GM19372 (cell line): ENCODE results near the gene INPPL1.

Experiments used
- ATAC-seq: cut with Tn5 transposase; IDR thresholded peaks from one replicate; pipeline ENCODE4 v1.9.1; 2021; ENCODE audit warnings: mild to moderate bottlenecking, low read depth, moderate library complexity; ENCODE audit not compliant: unreplicated experiment

The INPPL1 gene

GRCh38 chr11:72209101-72209500, 15.5 kb upstream of the INPPL1 start:
- ATAC-seq: no peak

DNA sequence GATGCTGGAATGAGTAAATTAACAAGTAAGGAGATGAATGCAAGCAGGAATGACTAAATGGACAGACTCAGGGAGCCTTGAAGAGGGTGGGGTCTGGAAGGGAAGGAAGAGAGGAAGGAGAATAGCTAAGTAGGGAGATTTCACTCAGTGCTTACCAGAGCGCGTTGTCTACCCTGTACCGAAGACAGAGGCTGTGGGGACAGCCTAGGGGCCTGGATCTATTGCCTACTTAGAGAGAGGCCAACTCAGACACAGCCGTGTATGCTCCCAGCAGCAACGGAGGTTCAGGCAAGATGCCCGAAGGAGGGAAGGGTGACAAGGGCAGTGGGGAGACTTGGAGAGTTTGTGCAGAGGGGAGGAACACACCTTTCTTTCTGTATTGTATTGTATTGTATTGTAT, 7.9 kb upstream of the INPPL1 start, which contains the start of gene FOLR2:
Gene FOLR2, plus strand, starts transcription at position 157 of the 400 bp plus-strand sequence. CDS start 1,791 bp downstream, outside the sequence.
- ATAC-seq: no peak

DNA sequence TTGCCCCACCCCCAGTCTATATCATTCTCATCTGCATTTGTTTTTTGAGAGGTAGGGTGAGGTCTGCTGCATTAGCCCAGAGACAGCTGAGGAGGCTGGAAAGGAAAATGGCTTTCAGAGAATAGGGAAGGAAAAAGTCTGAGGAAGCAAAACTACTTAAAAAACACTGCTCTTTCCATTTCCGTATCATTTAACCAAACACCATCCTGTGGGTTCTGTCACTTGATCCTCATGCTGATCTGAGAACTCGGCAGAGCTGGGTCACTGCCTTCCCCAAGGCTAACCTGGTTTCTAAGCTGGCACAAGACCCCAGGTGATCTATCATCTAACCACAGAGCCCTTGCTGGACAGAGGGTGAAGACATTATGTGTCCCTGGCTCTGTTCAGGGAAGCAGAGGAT, 6.7 kb upstream of the INPPL1 start:
- no peak for ATAC-seq

- ATAC-seq: no peak
These were observed 6.3 kb upstream of the INPPL1 start for GRCh38 chr11:72218251-72218745.

DNA sequence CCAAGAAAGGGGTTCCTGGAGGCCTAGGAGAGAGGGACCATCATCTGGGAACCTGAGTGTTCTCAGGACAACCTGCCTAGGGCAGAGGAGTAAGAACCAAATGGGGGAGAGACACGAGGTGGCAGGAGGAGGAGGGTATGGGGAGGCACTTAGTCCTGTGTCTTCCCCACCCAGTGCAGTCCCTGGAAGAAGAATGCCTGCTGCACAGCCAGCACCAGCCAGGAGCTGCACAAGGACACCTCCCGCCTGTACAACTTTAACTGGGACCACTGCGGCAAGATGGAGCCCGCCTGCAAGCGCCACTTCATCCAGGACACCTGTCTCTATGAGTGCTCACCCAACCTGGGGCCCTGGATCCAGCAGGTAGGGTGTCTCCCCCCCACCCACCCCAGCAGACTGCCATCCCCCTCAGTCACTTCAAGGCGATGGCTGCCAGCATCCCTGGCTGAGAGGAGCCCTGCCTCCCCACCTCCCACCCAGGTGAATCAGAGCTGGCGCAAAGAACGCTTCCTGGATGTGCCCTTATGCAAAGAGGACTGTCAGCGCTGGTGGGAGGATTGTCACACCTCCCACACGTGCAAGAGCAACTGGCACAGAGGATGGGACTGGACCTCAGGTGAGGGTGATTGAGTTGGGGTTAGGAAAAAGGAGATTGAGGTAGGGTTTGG, 3.7 kb upstream of the INPPL1 start:
- ATAC-seq: no peak

DNA sequence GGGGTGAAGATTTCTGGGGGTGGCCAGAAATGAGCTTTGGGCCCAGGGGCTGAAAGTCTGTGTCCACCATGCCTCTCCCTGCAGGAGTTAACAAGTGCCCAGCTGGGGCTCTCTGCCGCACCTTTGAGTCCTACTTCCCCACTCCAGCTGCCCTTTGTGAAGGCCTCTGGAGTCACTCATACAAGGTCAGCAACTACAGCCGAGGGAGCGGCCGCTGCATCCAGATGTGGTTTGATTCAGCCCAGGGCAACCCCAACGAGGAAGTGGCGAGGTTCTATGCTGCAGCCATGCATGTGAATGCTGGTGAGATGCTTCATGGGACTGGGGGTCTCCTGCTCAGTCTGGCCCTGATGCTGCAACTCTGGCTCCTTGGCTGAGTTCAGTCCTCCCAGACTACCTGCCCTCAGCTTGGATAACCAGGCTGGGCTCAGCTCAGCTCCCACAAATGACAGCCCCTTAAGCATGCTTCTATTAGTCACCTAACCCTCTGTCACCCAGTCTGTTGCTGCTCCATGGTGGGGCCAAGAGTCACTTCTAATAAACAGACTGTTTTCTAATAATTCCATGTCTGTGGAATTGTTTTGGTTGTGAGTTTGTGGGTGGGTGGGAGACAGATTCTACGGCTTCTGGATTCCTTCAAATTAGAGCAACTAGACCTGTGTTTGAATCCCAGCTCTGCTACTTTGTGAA, 3.0 kb upstream of the INPPL1 start:
- no peak for ATAC-seq

DNA sequence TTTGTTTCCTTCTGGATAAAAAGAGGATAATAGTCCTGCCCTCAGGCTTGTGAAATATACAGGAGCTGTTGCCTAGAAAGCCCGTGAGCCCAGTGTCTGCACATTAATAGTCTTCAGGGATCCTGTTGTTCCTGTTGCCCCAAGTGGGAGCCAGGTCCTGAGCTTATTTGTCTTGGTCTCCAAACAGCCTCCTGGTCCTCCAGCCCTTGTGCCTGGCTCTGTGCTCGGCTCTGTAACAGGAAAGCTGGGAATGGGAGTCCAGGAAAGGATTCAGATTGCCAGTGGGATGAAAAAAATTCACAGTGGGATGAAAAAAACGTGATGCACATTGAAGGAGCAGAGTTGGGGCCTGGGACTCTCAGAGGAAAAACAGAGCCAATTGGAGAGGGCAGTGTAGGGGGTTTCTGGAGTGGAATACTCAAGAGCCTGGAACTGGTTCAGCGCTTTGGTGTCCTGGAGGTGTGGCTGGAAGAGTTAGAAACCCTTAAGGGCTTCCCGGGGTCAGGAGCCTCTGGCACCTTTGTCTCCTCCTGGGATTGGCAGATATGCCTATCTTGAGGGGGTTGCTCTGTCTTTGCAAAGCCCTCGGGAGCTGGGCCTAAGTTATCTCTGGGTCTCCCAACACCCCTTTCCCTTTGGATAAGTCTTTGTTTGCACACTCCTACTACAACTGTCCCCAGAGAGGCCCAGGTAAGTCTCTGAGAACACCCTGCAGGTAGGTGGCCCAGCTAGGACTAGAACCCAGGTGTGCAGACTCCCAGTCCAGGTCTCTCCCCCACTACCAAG, 2.3 kb upstream of the INPPL1 start:
- no peak for ATAC-seq

DNA sequence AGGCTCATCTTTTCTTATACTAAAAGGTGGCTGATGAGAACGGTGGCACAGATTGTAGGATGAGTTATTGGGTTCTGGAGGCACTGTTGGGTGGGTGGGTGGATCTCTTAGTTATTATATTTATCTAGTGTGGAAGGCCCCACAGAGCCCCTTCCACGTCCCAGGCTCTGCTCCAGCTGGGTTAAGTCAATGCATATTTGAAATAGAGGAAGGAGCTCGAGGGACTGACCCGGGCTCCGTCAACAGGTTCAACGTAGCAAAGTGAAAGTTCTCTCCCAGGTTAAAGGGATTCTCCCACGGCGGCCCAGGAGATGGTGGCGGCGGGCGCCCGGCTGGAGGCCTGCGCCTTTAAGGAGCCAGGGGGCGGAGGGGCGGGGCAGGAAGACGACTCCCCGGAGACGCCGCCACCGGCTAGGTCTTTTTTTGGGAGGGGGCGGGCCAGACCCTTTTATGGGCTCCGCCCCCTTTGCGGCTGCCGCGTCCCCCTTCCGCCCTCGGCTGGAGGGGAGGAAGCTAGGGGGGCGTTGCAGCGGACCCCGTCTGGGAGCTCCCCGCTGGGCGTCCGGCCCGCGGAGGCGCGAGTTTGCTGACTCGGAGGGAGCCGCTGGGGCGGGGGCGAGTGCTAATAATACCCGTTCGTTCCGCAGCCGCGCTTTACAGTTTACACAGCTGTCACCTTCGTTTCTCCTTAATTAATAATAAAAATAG, 1.5 kb upstream of the INPPL1 start:
- ATAC-seq: peak; percentile 63

DNA sequence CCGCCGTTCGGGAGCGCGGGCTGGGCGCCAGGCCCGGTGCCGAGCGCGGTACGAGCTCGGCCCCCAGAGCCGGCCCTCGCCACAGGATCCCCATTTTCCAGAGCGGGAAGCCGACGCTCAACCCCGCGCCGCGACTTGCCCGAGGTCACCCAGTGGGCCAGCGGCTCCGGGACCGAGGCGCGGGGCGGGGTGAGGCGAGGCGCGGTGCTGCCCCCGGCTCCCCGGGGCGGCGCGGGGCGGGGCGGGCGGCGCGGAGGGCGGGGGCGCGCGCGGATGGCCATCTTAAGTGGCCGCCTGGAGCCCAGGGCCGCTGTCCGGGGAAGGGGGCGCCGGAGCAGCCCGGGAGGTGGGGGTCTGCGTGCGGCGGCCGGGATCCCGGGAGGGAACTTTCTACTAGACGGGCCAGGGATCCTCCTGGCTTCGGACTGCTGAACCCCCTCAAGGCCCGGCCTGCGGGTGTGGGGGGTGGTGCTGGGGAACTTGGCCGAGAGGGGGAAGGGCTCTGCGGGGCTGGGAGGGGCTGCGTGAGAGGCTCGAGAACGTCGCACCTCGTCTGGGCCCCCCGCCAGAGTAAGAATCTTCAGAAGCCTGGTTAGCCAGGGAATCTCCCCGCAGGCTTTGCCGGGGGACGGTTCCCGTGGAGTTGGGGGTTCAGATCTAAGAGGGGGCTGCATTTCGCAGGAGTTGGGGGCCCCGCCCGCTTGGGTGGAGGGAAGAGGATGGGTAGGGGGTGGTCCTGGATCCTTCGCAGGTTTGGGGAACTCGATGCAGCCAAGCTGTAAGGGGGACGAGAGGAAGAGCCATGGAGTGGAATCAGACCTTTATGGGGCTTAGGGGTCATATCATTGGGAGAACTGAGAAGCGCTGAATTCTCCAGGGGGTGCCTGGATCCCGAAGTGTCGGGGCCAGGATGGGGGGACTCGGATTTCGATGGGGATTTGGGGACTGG, 678 bp upstream of the INPPL1 start:
- peak; percentile 47 for ATAC-seq

DNA sequence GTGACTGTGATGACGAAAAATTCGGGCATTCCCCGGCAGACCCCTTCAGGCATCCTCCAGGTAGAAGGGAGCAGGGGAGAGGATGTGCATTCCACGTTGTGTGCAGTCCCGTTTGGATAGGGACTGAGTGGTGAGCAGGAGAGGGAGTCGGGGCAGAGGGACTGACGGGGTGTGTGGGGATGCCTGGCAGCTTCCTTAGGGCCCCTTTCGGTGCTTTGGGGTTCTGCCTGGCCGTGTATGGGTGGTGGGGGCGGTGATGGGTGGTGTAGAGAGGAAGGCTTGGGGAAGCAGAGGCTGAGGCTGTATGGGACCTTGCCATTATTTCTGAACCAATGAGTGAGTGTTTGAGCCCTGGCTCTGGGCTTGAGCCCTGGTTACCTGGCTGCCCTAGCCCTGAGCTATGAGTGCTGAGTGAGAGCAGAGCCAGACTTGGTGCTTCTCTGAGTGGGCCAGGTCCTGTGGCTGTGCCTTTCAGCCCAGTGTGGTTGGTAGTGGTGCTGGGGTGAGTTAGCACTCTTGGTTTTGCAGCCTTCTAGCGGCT, 914 bp downstream of the INPPL1 start:
- no peak for ATAC-seq

DNA sequence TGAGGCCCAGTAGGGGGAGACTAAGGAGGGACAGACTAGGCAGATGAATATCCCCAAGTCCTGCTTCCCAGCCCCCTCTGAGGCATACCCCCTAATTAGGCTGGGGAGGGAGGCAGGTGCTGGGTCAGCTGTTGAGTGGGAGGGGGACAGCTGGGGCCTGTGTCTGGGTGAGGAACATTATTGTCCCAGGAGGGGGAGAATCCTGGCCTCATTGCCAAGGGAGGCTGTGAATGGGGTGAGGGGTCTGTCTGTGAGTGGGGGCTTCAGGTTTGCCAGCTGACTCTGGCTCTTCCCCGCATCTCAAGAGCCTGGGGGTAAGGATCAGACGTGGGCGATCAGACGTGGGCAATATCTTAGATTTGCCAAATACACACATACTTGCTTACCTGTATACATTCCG, 2.1 kb downstream of the INPPL1 start:
- no peak for ATAC-seq

DNA sequence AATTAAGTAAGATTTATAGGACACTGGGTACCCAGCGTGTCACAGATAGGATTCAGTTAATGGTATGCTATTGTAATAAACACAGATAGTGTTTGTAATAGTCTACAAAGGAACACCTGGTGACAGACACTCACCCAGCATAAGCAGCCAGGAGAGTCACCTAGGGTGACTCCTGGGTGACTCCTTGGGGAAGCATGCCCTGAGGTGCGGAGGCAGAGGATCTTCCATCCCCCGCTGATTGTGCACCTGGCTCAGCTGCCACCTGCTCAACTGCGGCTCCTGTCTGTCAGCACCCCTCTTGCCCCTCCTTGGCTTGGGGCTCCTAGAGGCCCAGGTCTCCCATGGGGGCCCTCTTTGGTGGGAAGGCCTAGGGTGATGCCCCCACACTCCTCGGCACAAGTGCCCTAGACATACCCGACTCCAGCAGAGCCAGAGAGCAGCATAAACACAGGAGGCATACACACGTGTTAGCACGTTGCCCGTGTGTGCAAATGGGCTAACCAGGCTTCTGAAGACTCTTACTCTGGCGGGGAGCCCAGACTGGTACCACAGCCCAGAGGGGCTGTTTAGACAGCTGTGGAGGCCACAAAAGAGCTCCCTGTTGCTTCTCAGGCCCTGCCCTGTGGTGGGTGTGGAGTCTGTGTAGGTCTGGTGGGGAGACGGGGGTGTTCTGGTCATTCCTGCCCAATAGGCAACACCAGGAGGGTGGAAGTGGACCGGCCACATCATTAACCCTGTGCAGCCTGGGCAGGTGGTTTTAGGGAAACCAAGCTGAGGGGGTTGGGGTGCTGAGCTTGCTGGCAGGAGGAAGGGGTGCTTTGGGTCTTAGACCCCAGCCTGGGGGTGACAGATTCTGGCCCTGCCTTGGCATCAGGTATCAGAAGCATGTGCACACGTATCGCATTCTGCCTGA, 3.0 kb downstream of the INPPL1 start:
- ATAC-seq: no peak

DNA sequence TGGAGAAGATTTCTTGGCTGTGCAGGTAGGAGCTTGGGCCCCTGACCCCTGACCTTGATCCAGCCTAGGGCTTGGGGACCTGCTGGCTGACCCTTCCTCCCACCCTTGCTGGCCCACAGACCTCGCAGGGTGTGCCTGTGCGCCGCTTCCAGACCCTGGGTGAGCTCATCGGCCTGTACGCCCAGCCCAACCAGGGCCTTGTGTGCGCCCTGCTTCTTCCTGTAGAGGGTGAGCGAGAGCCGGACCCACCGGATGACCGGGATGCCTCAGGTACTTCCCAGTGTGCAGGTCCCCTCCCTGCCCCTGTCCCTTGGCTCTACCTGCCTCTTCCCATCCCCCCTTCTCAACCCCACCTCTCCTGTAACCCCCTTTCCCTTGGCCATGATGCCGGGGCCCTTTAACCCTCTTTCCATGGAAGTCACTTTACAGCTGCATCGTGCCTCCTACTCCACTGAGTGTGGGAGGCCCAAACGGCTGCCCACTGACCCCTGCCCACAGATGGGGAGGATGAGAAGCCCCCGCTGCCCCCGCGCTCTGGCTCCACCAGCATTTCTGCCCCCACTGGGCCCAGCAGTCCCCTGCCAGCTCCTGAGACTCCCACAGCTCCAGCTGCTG, 3.8 kb downstream of the INPPL1 start:
- ATAC-seq: no peak

DNA sequence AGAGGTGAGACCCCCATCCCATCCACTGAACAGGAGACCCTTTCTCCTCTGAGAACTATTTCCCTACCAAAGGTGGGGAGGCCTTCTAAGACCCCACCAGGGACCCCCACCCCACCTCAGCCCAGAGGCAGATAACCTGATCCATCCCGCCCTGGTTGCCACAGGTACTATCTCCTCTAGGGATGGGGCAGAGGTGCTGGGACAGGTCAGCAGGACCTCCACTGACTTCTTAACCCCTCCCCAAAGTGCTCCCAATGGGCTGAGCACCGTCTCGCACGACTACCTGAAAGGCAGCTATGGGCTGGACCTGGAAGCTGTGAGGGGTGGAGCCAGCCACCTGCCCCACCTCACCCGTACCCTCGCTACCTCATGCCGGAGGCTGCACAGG, 4.3 kb downstream of the INPPL1 start:
- ATAC-seq: no peak

DNA sequence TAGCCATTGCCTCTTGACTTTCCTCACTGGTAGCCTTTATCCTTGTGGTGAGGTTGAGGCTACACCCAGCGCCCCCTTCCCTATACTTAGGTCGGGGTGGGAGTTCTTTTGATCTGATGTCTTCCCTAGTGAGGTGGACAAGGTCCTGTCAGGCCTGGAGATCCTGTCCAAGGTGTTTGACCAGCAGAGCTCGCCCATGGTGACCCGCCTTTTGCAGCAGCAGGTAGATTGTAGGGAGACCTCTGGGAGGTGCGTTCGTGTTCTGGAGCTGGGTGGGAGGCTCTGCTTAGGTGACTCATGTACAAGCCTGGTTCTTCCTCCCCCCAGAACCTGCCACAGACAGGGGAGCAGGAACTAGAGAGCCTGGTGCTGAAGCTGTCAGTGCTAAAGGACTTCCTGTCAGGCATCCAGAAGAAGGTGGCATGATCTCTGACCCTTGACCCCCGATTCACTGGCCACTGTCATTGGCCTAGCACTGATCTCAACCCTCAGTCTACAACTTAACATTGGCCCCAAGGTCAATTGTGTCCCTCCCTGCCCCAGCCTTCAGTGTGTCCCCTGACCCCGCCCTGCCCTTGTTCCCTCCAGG, 4.9 kb downstream of the INPPL1 start:
- ATAC-seq: no peak

GRCh38 chr11:72229925-72230763, 5.6 kb downstream of the INPPL1 start:
- no peak for ATAC-seq
